Measurements from ENCODE around the gene DES. TPM values are rescaled to one million over a fixed set of nuclear protein-coding genes. Genes with fewer than 3 reads are reported as not detected.

DES gene
- total and polyA plus RNA-seq, 2 of the 13 experiments (the other 11 are each of a cell fraction or from before 2014, with no cell fraction given): not detected

- FAIRE-seq: no peak
- no TSS peak for BruUV-seq (replicated peaks)
- Histone ChIP-seq H3K9me3 (ENCODE audit: low read length) (no peaks in the 10 kb centered on the region), H3K4me1 (ENCODE audit: insufficient read depth, low read length) (no peaks in the 10 kb centered on the region), H4K20me1 (ENCODE audit: insufficient read depth, low read length) (no peaks in the 10 kb centered on the region), H3K9ac (ENCODE audit: insufficient read depth, low read depth, low read length) (no peak overlapping the region), H3K79me2 (ENCODE audit: insufficient read depth, low read length) (no peaks in the 10 kb centered on the region), H3K4me2 (ENCODE audit: low read depth, low read length) (no peak overlapping the region), H3K4me3 (replicated peaks in 1 of 3; ENCODE audit: insufficient read depth in 1 of 3, low read depth in 2 of 3, low read length in 3 of 3) (no peak overlapping the region), H3K27ac (ENCODE audit: extremely low read length, insufficient read depth, low read length) (no peak overlapping the region), H2AFZ (ENCODE audit: low read length) (no peak overlapping the region), H3K36me3 (replicated peaks in 1 of 2; ENCODE audit: control insufficient read depth in 1 of 2, insufficient read depth in 2 of 2, low read length in 2 of 2) (no peaks in the 10 kb centered on the region), H3K27me3 (ENCODE audit: control insufficient read depth in 1 of 2, insufficient read depth in 2 of 2, low read length in 2 of 2) (peaks cover 12 to 89% of the 10 kb centered on the region in 2 experiments; a peak in 4 of 5 replicates)
- in situ Hi-C loops (cut with HindIII; ENCODE audit: extremely low pct_ligation_motif_present, low pct_unique_long_range_greater_than_20kb) (no loop called here), intact Hi-C loops (cut with micrococcal nuclease; ENCODE audit: unreplicated experiment) (no loop called here)
- POLR2A ChIA-PET: interaction anchor here (0.7 kb wide), 1 partner anchor 10 kb away, joined by 3 read pairs; no protein-coding TSS in a partner anchor
- ATAC-seq: no peak
- DNase-seq (ENCODE audit: low spot score): no peak
- 75% methylated on average over 4 of the region's 23 CpGs for WGBS (ENCODE audit: low lambda C conversion rate)
- CTCF ChIA-PET (ENCODE audit: low intra/inter-chr PET ratio, low total read pairs): no interaction called here
- TF ChIP-seq CAMTA2 (CRISPR knock-in tag; IDR thresholded peaks at IDR 0.05; ENCODE audit: borderline replicate concordance): no peak
- no peak for TF ChIP-seq ZNF10 (CRISPR knock-in tag; IDR thresholded peaks at IDR 0.05; ENCODE audit: borderline replicate concordance, low read depth)
- TF ChIP-seq ZNF839 (CRISPR knock-in tag; IDR thresholded peaks at IDR 0.05; ENCODE audit: borderline replicate concordance): no peak
- no peak for TF ChIP-seq ZNF24 (IDR thresholded peaks at IDR 0.05)
- TF ChIP-seq ZUFSP (CRISPR knock-in tag; IDR thresholded peaks at IDR 0.05; ENCODE audit: borderline replicate concordance): no peak
- TF ChIP-seq, protein P1, sequence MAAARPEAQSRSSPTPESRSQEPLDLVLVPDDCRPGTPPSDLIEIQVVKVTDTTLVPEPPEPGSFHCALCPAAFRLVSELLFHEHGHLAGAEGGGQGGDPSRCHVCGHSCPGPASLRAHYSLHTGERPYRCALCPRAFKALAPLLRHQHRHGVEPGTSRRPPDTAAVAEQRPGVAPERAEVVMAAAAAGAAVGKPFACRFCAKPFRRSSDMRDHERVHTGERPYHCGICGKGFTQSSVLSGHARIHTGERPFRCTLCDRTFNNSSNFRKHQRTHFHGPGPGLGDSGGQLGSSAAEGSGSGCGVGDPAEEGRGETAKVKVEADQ (CRISPR knock-in tag; IDR thresholded peaks at IDR 0.05; ENCODE audit: borderline replicate concordance): no peak
- TF ChIP-seq ZNF451 (CRISPR knock-in tag; IDR thresholded peaks at IDR 0.05): no peak
- TF ChIP-seq ZNF773 (CRISPR knock-in tag; IDR thresholded peaks at IDR 0.05; ENCODE audit: borderline replicate concordance): no peak
- TF ChIP-seq ZNF318 (CRISPR knock-in tag; IDR thresholded peaks at IDR 0.05): no peak
- no peak for TF ChIP-seq ZNF34 (CRISPR knock-in tag; IDR thresholded peaks at IDR 0.05; ENCODE audit: borderline replicate concordance)
- TF ChIP-seq TSC22D2 (CRISPR knock-in tag; IDR thresholded peaks at IDR 0.05; ENCODE audit: borderline replicate concordance): no peak
- TF ChIP-seq TEAD2 (CRISPR knock-in tag; IDR thresholded peaks at IDR 0.05): no peak
- TF ChIP-seq HDAC2 (CRISPR knock-in tag; IDR thresholded peaks at IDR 0.05): no peak
These were observed 50.4 kb downstream of the DES start for GRCh38 chr2:219468410-219469185.

All from HepG2 (cell line).